WERI-Rb-1 (cell line): Measurements from ENCODE around the gene POLR1A.
"Not testable (repeated sequence)": the region's sequence is repeated elsewhere in the genome, so short reads cannot be mapped to it uniquely, and the experiment has no call there.

ENCODE experiments used
- DNase-seq: peaks from one replicate; pipeline ENCODE4 v3.0.0-alpha.2; 2020
- H3K27ac ChIP-seq: fragments of 250-450 bp; sonication (Bioruptor Pico); 2 replicates; pipeline ENCODE4 v1.5.1; 2020; ENCODE audit warnings: mild to moderate bottlenecking, moderate library complexity
- H3K27me3 ChIP-seq: fragments of 250-450 bp; sonication (Bioruptor Pico); 2 replicates; pipeline ENCODE4 v1.5.1; 2021; ENCODE audit warnings: mild to moderate bottlenecking, low read depth, moderate library complexity; ENCODE audit not compliant: insufficient read depth, severe bottlenecking
- H3K36me3 ChIP-seq: fragments of 250-450 bp; sonication (Bioruptor Pico); 2 replicates; pipeline ENCODE4 v1.5.1; 2020; ENCODE audit warnings: mild to moderate bottlenecking, moderate library complexity
- H3K4me3 ChIP-seq: 2 replicates; pipeline ENCODE4 v1.5.1; 2011; ENCODE audit warnings: low read depth, mild to moderate bottlenecking, control low read depth, low read length
- H3K9me3 ChIP-seq: fragments of 250-450 bp; sonication (Bioruptor Pico); 2 replicates; pipeline ENCODE4 v1.5.1; 2021; ENCODE audit warnings: mild to moderate bottlenecking, moderate library complexity; ENCODE audit not compliant: severe bottlenecking
- CTCF ChIP-seq: IDR thresholded peaks from 2 replicates; pipeline ENCODE4 v1.5.1; 2011; ENCODE audit warnings: low read depth, mild to moderate bottlenecking, control low read depth, inconsistent platforms, low read length

POLR1A gene

GRCh38 chr2:85994421-85994777 lies 111.3 kb downstream of the POLR1A start:
- Histone ChIP-seq H3K27me3 (no peaks in the 10 kb centered on the region), H3K9me3 (no peaks in the 10 kb centered on the region), H3K36me3 (no peaks in the 10 kb centered on the region), H3K4me3 (no peak overlapping the region), H3K27ac (no peak overlapping the region)
- no peak for TF ChIP-seq CTCF
- DNase-seq, result no peak

GRCh38 chr2:85992611-85993010 lies 113.1 kb downstream of the POLR1A start:
- H3K27ac ChIP-seq, result no peak overlapping the region
- no peaks in the 10 kb centered on the region for H3K27me3 ChIP-seq

GRCh38 chr2:85992053-85992452 lies 113.6 kb downstream of the POLR1A start:
- not testable (repeated sequence) for H3K27me3 ChIP-seq, DNase-seq, H3K36me3 ChIP-seq, H3K4me3 ChIP-seq, H3K9me3 ChIP-seq, H3K27ac ChIP-seq

More at GRCh38 chr2:85992611-85993010, 113.1 kb downstream of the POLR1A start:
- H3K36me3 ChIP-seq, result no peaks in the 10 kb centered on the region
- DNase-seq, result no peak
- no peaks in the 10 kb centered on the region for H3K9me3 ChIP-seq
- no peak overlapping the region for H3K4me3 ChIP-seq
- TF ChIP-seq CTCF, result no peak

- no peaks in the 10 kb centered on the region for H3K36me3 ChIP-seq
- H3K27ac ChIP-seq, result no peak overlapping the region
- no peaks in the 10 kb centered on the region for H3K9me3 ChIP-seq
- H3K27me3 ChIP-seq, result no peaks in the 10 kb centered on the region
- no peak for DNase-seq
- no peak overlapping the region for H3K4me3 ChIP-seq
- TF ChIP-seq CTCF, result no peak
Measured at GRCh38 chr2:85990084-85990483, 115.6 kb downstream of the POLR1A start.

- no peak for DNase-seq
- Histone ChIP-seq H3K27ac (no peak overlapping the region), H3K36me3 (no peaks in the 10 kb centered on the region)
Measured at GRCh38 chr2:85989288-85989865, 116.3 kb downstream of the POLR1A start.

GRCh38 chr2:85988914-85989270 lies 116.8 kb downstream of the POLR1A start:
- H3K36me3 ChIP-seq, result no peaks in the 10 kb centered on the region
- H3K27ac ChIP-seq, result no peak overlapping the region

More at GRCh38 chr2:85989288-85989865, 116.3 kb downstream of the POLR1A start:
- no peak overlapping the region for H3K4me3 ChIP-seq
- no peaks in the 10 kb centered on the region for H3K9me3 ChIP-seq
- no peak for TF ChIP-seq CTCF
- H3K27me3 ChIP-seq, result no peaks in the 10 kb centered on the region

More at GRCh38 chr2:85988914-85989270, 116.8 kb downstream of the POLR1A start:
- H3K9me3 ChIP-seq, result no peaks in the 10 kb centered on the region
- TF ChIP-seq CTCF, result no peak
- no peak for DNase-seq
- H3K4me3 ChIP-seq, result no peak overlapping the region
- H3K27me3 ChIP-seq, result no peaks in the 10 kb centered on the region
